ENCODE data around the gene TBC1D2B. TPM values are rescaled to one million over a fixed set of nuclear protein-coding genes. Genes with fewer than 3 reads are reported as not detected.

Gene TBC1D2B
- total RNA-seq, 1 experiment from 2014 or later: 17.6 TPM

DNA sequence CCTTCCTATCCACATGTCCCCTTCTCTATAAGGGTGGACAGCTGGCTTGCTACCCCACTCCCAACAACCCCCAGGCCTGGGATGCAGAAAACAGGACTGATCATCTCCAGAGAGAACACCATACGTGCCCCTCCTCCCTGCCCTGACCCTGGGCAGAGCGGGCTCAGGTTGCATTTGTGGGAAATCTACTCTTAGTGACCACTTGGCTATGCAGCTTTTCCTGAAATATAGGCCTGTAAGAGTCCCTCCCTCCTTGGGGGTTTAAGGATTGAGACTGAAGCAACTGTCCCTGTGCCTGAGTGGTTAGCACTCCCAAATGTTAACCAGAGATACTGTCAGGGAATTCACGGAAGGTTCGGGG, 26.6 kb upstream of the TBC1D2B start:
- Histone ChIP-seq H3K4me1 (ENCODE audit: insufficient read depth, low read length) (no peaks in the 10 kb centered on the region), H3K4me2 (ENCODE audit: insufficient read depth, insufficient read length, low read length) (no peak overlapping the region), H3K79me2 (ENCODE audit: insufficient read depth, low read length) (no peaks in the 10 kb centered on the region), H2AK5ac (ENCODE audit: insufficient read length, low read length) (no peak overlapping the region), H2BK12ac (ENCODE audit: insufficient read length, low read depth, low read length) (no peak overlapping the region), H3K27me3 (ENCODE audit: insufficient read depth, low read length) (no peaks in the 10 kb centered on the region), H3T11ph (ENCODE audit: low read length) (no peak overlapping the region), H3K9ac (ENCODE audit: extremely low read depth, insufficient read length, low read length) (no peak overlapping the region), H4K8ac (replicated peaks; ENCODE audit: insufficient read length, low read depth, low read length) (no peak overlapping the region), H2AFZ (ENCODE audit: low read length) (no peak overlapping the region), H2BK20ac (ENCODE audit: low read depth, low read length, poor library complexity, severe bottlenecking) (no peak overlapping the region), H4K91ac (ENCODE audit: insufficient read length, low read depth, low read length) (no peak overlapping the region), H2BK15ac (ENCODE audit: low read depth, low read length) (no peak overlapping the region), H3K23ac (ENCODE audit: insufficient read length, low read depth, low read length) (no peak overlapping the region), H3K27ac (ENCODE audit: insufficient read length, low read depth, low read length) (no peak overlapping the region), H3K56ac (ENCODE audit: insufficient read length, low read depth, low read length) (no peak overlapping the region), H4K20me1 (ENCODE audit: control insufficient read depth, insufficient read depth, insufficient read length) (no peaks in the 10 kb centered on the region), H3K18ac (ENCODE audit: insufficient read length, low read depth, low read length) (no peak overlapping the region), H3K14ac (ENCODE audit: insufficient read depth, low read length) (no peak overlapping the region), H3K79me1 (ENCODE audit: insufficient read depth, low read depth, low read length, poor library complexity, severe bottlenecking) (no peaks in the 10 kb centered on the region), H3K9me3 (ENCODE audit: control insufficient read depth, low read depth, low read length) (no peaks in the 10 kb centered on the region), H4K5ac (ENCODE audit: insufficient read length, low read depth, low read length) (no peak overlapping the region), H2BK5ac (ENCODE audit: insufficient read length, low read length) (no peak overlapping the region), H3K4ac (ENCODE audit: low read depth, low read length) (no peak overlapping the region), H2BK120ac (ENCODE audit: low read depth, low read length, poor library complexity, severe bottlenecking) (no peak overlapping the region), H3K23me2 (ENCODE audit: insufficient read length, low read depth, low read length, poor library complexity, severe bottlenecking) (no peaks in the 10 kb centered on the region)
- peaks cover 4 to 14% (median 7%) of the 10 kb centered on the region in 3 experiments; a peak in 5 of 7 replicates for H3K36me3 Mint-ChIP-seq (ENCODE audit: insufficient read depth in 1 of 3, low read depth in 3 of 3)
- H3K27ac Mint-ChIP-seq: no peak overlapping the region
- no CpG with 5 or more reads among the region's 4 CpGs for WGBS (ENCODE audit: extremely low coverage, insufficient read length, low lambda C conversion rate)
- H3K27me3 Mint-ChIP-seq (ENCODE audit: low read depth): peaks cover 3% of the 10 kb centered on the region; the same call in 1 of the 2 replicates
- no peak for DNase-seq
- no peaks in the 10 kb centered on the region for H3K9me3 Mint-ChIP-seq
- no peak overlapping the region for H3K4me3 Mint-ChIP-seq
- TF ChIP-seq CTCF (conservative IDR thresholded peaks at IDR 0.05): no peak
- peaks cover 0 to 5% of the 10 kb centered on the region in 2 experiments; a peak in 2 of 4 replicates for H3K4me1 Mint-ChIP-seq

All from H9 (cell line).